Stomach (tissue), 4 donors: ENCODE results near the gene CT47A1.

Experiments
- POLR2AphosphoS5 ChIP-seq, 3 donors: sonication (generic); formaldehyde crosslinking; IDR thresholded peaks; one replicate each; pipeline ENCODE4 v1.6.1; 2016; ENCODE audit warnings: antibody characterized with exemption in 3 of 3
- TF ChIP-seq, protein P1 (sequence below), 7 experiments: fragments of 450-650 bp in 4 of 7; fragments of 200-600 bp in 3 of 7; sonication (generic) in 3 of 7; IDR thresholded peaks; one replicate each; pipeline ENCODE4 v1.5.1; 2016 to 2019; ENCODE audit warnings: antibody characterized with exemption in 7 of 7, control low read depth in 2 of 7, mild to moderate bottlenecking in 1 of 7

DNA sequence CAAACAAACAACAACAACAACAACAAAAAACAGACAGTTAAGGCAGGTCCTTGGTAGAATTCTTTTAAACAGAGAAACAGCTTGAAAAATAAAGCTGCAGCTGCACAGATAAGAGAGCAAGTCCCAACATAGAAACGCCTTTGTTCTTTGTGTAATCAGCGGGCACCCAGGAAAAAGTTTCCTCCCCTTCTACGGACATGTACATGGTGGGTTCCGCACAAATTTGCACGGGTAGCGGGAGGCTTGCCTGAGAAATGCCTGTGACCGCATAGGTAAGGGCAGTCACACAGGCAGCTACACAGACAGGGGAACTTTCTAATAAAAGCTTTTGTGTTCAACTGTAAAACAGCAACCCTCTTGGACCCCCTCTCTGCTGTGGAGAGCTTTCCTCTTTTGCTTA lies 25.7 kb upstream of the CT47A1 start:
- TF ChIP-seq, protein P1, sequence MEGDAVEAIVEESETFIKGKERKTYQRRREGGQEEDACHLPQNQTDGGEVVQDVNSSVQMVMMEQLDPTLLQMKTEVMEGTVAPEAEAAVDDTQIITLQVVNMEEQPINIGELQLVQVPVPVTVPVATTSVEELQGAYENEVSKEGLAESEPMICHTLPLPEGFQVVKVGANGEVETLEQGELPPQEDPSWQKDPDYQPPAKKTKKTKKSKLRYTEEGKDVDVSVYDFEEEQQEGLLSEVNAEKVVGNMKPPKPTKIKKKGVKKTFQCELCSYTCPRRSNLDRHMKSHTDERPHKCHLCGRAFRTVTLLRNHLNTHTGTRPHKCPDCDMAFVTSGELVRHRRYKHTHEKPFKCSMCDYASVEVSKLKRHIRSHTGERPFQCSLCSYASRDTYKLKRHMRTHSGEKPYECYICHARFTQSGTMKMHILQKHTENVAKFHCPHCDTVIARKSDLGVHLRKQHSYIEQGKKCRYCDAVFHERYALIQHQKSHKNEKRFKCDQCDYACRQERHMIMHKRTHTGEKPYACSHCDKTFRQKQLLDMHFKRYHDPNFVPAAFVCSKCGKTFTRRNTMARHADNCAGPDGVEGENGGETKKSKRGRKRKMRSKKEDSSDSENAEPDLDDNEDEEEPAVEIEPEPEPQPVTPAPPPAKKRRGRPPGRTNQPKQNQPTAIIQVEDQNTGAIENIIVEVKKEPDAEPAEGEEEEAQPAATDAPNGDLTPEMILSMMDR (IDR thresholded peaks at IDR 0.05) = no peak
- TF ChIP-seq POLR2AphosphoS5 (IDR thresholded peaks at IDR 0.05) = no peak
